Stimulated activated CD4-positive, alpha-beta T cell treated with anti-CD3 and anti-CD28 coated beads, TNF-alpha, amount 100 ng/mL, for 24 hours (primary cell): Measurements from ENCODE around the gene ZNRF3.

Experiments used
- DNase-seq, 3 experiments: peaks; one replicate each; pipeline ENCODE4 v3.0.0-alpha.2; 2020; ENCODE audit warnings: low read depth in 3 of 3

Gene ZNRF3

DNA sequence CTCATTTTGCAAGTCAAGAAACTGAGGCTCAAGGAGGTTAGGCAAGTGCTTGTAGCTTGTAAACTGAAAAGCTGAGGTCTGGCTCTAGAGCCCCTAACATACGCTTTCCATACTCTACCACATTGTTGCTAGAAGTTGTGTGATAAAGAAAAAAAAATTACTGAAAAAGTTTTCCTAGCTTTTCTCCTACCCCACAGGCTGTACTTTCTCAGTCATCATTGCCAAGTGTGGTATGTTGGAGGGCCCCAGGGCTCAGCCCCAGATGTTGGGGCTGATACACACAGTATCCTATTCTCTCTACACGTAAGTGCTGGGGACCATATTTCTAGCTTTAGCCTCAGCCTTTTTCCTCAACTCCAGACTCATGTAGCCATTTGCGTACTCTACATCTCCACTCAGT is 205.4 kb downstream of the ZNRF3 start:
- DNase-seq: no peak

DNA sequence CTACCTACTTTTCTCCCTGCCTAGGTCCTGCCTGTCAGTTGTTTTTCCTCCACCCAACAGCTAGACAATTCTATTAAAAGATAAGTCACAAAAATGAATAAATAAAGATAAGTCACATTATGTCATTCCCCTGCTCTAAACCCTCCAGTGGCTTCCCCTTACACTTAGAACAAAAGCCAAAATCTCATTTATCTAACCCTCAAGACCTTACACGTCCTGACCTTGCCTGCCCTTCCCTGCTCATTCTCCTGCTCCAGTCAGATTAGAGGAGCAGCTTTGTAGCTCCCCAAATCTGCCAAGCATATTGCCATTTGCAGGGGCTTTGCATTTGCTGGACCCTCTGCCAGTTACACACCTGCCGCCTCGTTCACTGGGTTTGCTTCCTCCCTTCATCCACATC is 206.1 kb downstream of the ZNRF3 start:
- no peak for DNase-seq

DNA sequence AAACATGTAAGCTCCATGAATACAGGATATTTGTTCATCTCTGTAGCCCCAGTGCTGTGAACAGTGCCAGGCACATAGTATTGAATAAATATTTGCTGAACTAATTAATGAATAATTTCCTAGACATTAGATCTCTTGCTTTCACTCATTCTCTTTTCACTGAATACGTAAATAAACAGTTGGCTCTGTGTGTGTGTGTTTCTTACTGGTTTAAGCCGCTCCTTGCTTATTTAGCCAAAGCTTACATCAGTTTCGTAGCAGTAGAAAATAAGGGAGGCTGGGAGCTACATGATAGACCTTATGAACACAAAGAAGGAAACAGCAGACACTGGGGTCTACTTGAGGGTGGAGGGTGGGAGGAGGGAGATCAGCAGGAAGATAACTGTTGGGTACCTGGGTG is 206.7 kb downstream of the ZNRF3 start:
- no peak for DNase-seq

DNA sequence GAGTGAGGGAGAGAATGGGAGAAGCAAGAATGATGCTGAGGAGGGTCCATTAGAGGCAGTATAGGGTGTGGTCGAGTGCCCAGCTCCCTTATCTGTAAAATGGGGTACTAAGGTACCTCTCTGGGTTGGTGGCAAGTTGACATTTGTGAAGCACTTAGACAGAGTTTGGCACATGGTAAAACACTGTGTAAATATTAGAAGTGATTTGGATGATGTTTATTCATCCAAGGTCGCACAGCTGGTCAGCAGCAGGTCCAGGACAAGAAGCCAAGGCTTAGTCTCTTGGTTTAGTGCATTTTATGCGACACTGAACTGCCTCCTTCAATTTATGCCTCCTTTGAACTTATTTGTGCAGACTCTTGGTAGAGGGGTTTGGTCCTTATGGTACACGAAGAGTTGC is 208.9 kb downstream of the ZNRF3 start:
- no peak for DNase-seq

DNA sequence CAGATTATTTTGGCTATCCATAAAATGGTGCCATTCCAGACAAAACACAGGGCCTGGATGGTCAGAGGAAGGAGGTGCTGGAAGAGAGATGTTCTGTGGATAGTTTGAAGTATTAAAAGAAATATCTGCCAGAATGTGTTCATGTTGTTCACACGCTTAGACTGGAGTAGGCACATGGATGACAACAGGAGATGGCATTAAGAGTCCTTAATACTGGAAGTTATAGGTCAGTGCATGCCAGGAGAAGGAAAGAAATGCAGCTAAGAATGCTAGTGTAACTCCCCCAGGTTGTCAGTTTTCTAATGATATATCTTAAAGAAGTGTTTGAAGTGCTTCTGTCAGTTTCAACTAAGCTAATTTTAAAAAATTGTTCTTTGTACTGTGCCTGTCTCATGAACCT is 209.7 kb downstream of the ZNRF3 start:
- DNase-seq: no peak

DNA sequence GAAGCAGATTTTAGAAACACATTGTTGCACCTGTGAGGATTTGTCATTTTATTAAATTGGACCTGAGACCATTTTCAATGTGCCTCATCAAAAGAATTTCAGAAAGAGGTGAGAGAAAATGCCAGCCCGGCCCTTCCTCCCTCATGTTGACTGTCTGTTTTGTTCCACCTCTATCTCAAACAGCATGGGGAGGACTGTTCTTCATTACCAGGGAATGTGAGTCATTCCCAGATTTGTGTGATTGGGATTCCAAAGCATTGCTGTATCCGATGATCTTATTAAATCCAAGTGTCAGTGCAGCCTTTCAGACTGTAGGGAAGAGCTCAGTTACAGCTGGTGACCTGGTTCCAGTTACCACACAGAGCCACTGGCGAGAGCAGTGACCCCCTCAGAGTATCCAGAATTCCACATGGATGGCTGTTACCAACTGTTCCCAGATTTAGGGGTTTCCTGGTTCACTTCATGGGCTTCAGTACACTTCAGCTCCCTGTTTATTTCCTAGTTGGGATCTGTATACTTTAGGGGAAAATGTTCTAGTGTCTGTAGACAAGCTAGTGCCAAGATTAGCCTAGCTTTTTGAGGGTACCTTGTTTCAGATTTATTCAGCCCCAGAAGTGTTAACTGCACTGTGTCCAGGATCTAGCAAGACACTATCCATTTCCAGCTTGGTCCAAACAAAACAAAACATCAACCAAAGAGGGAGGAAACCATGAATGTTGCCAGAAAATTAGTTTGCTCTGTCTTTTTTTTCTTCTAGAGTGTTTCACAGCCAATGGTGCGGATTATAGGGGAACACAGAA is 210.3 kb downstream of the ZNRF3 start:
- no peak for DNase-seq

DNA sequence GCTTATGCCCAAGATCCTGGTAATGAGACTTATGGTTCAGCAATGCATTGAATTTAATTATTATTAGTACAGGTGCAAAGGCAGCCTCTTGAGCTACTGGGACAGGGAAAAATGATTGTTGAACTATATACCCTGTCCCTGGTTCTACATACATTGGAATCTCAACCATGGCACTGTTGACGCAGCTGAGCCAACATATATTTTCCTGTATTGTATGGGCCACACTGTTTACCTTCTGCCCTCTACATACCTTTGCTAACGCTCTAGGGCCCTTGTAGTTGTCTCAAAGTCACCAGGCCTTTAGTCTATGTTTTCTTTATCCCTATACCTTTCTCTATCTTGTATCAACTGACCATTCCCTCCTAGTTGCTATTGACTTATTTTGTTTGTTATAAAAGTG is 212.1 kb downstream of the ZNRF3 start:
- no peak for DNase-seq

DNA sequence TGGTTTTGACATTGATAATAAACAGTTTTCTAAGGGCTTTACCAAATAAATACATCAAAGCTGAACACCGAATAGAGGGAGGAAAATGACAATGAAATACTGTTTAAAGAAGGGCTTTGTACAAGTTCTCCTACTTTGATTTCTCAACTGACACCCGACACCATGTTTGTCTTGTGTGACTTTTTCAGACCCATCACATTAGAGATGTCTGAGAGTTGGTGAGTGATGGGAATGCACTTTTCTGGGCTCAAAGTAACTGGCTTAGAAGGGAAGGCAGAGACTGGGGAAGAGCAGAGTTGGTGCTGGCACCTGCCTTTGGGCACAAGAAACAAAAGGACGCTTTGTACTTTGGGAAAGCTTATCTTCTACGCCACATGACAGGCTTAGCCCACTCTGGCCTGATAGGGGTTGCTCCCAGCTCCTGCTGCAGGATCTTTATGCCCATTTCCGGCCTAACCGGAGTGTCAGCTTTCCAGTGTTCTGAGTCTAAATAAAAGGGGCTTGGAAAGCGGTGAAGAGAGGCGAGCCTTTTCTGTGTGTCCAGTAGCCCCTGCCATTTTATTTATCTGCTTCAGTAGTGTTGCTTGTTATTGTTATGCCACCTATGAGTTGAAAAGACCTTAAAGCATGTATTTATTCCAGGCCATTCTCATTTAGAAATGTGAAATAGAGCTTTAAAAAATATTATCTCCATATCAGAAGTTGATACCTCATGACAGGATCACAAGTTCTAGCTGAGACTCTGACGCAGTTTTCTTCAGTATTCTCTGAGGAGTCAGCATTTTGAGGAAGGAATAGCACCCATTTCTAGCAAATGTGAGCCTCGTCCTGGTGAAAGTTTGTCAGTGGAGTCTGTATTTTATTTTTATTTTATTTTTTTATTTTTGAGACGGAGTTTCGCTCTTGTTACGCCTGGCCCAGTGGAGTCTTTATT is 213.6 kb downstream of the ZNRF3 start:
- no peak for DNase-seq

DNA sequence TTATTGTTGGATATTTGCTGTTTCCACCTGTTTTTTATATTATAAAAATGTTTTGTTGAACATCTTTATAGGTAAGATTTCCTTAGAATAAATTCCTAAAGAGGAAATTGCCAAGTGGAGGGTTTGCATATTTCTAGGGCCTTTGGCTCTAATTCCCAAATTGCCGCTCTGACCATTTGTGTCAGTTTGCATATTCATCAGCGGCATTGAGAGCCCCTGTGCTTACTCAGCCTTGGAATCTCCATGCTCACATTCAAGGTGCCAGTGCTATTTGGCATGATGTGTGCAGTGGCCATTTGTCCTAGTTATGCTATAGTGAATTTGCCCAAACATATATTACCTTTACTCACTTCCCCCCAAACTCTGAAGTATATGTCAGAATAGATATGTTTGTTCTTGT is 214.9 kb downstream of the ZNRF3 start:
- DNase-seq: no peak

DNA sequence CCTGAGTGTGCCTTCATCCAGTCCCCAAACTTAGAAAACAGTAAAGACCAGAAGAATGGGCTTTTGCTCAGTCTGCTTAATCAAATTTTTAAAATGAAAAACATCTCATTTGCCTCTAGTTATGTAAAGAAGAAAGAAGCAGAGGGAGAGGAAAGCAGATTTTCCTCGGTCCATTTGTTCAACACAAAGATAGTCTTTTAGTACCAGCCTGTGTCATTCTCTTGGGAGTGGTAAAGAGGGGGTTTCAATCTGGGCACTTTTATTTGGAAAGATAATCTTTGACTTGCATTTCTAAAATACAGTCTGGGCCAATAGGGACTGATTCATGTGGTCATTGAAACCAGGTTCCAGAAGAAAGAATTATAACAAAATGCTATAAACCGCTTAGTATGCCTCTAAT is 218.9 kb downstream of the ZNRF3 start:
- no peak for DNase-seq

DNA sequence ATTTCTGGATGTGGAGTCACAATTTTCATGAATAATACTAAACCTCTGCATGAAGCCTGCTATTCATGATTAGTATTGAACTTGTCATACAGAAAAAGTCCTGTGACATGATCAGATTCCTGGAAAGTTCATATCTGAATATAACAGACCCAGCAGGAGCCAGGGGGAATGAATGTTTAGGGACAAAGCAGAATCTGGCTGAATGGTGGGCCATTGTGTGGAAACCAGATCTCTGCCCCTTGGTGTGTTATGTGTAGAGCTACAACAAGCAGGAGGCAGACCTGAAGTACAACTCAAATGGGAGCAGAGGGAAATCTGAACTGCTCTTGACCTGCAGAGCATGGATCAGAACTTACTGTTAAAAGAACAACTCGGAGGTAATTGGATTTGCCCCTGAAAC is 219.7 kb downstream of the ZNRF3 start:
- no peak for DNase-seq

DNA sequence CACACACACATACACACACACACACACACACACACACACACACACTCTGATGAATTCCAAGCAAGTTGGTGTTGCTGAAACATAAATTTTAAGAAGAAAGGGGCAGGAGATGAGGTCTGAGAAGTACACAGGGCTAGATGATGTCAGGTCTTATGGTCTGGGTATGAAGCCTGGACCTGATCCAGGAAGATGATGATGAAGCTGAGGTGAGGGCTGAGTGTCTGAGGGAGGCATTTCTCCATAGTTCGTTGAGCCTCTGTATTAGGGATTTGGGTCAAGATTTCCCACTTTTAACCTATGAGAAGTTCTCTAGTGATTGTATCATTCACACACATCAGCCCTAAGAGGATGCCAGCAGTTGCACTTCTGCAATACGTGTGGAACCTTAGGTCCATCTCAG is 222.1 kb downstream of the ZNRF3 start:
- no peak for DNase-seq

DNA sequence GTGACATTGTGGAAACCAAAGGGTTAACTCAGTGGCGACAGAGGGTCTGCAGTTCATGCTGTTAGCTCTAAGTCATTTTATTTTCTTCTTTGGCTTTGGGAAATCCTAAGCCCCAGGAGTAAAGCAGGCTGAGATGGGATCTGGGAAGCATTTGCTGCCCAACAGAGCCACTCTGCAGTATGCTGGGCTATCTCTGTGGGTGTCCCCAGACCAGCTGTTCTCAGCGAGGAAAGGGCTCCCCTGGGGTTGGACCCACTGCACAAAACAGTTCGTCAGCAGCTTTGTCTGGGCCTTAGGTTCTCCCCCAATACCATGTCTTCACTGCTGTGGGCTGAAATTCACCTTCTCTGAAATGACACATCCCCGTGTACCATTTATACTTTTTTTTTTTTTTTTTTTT is 223.5 kb downstream of the ZNRF3 start:
- no peak for DNase-seq
